Measurements from ENCODE around the gene KRTAP10-3.

KRTAP10-3 gene

GRCh38 chr21:44527983-44528633, 30.5 kb downstream of the KRTAP10-3 start:
- no peak for DNase-seq (ENCODE audit: low read depth)

- DNase-seq (ENCODE audit: low read depth) = no peak
Observed at GRCh38 chr21:44527156-44527982, 31.2 kb downstream of the KRTAP10-3 start.

- DNase-seq (ENCODE audit: low read depth) = no peak
Observed at GRCh38 chr21:44526096-44526997, 32.2 kb downstream of the KRTAP10-3 start.

- DNase-seq (ENCODE audit: low read depth) = no peak
Observed at GRCh38 chr21:44525391-44526095, 33.1 kb downstream of the KRTAP10-3 start.

GRCh38 chr21:44524414-44525371, 33.9 kb downstream of the KRTAP10-3 start:
- DNase-seq (ENCODE audit: low read depth) = no peak

GRCh38 chr21:44523567-44524413, 34.8 kb downstream of the KRTAP10-3 start:
- no peak for DNase-seq (ENCODE audit: low read depth)

- no peak for DNase-seq (ENCODE audit: low read depth)
Observed at GRCh38 chr21:44522753-44523204, 35.8 kb downstream of the KRTAP10-3 start.

GRCh38 chr21:44521928-44522752, 36.5 kb downstream of the KRTAP10-3 start:
- no peak for DNase-seq (ENCODE audit: low read depth)

GRCh38 chr21:44521301-44521927, 37.2 kb downstream of the KRTAP10-3 start:
- no peak for DNase-seq (ENCODE audit: low read depth)

GRCh38 chr21:44520326-44521300, 38.0 kb downstream of the KRTAP10-3 start:
- DNase-seq (ENCODE audit: low read depth) = no peak

- DNase-seq (ENCODE audit: low read depth) = no peak
Observed at GRCh38 chr21:44519346-44520325, 39.0 kb downstream of the KRTAP10-3 start.

- no peak for DNase-seq (ENCODE audit: low read depth)
Observed at GRCh38 chr21:44518686-44519085, 39.9 kb downstream of the KRTAP10-3 start.

GRCh38 chr21:44517175-44517899, 41.3 kb downstream of the KRTAP10-3 start:
- DNase-seq (ENCODE audit: low read depth) = no peak

GRCh38 chr21:44516828-44517174, 41.8 kb downstream of the KRTAP10-3 start:
- no peak for DNase-seq (ENCODE audit: low read depth)

- no peak for DNase-seq (ENCODE audit: low read depth)
Observed at GRCh38 chr21:44516342-44516741, 42.3 kb downstream of the KRTAP10-3 start.
